ENCODE measurements around the gene FNDC11. TPM values are rescaled to one million over a fixed set of nuclear protein-coding genes. Genes with fewer than 3 reads are reported as not detected.

FNDC11 gene
- total and polyA plus RNA-seq, 2 donors (not counting 3 experiments of a cell fraction or from before 2014, with no cell fraction given) = 0.71 to 1.9 TPM

- Histone ChIP-seq H3K9me3 (replicated peaks; ENCODE audit: control insufficient read depth, insufficient read depth, low read length) (no peaks in the 10 kb centered on the region), H3K9me1 (replicated peaks; ENCODE audit: control insufficient read depth, extremely low read depth, insufficient read depth, low read length) (no peaks in the 10 kb centered on the region), H3K4me3 (replicated peaks in 1 of 3; ENCODE audit: insufficient read depth in 1 of 3, low read depth in 1 of 3, low read length in 3 of 3) (no peak overlapping the region), H3K4me2 (ENCODE audit: insufficient read depth, low read length) (no peak overlapping the region), H3K36me3 (ENCODE audit: control insufficient read depth in 2 of 2, extremely low read depth in 1 of 2, insufficient read depth in 2 of 2, low read length in 2 of 2) (no peaks in the 10 kb centered on the region), H3K9ac (replicated peaks; ENCODE audit: extremely low read depth, insufficient read depth, low read length) (no peak overlapping the region), H3K79me2 (ENCODE audit: control insufficient read depth, insufficient read depth, low read length) (no peaks in the 10 kb centered on the region), H3K27ac (ENCODE audit: insufficient read depth, low read depth, low read length) (no peak overlapping the region), H4K20me1 (replicated peaks; ENCODE audit: control insufficient read depth, extremely low read depth, insufficient read depth, low read length) (no peaks in the 10 kb centered on the region), H2AFZ (ENCODE audit: low read depth, low read length) (no peak overlapping the region), H3K4me1 (ENCODE audit: control insufficient read depth, extremely low read depth, insufficient read depth, low read length) (no peaks in the 10 kb centered on the region), H3K27me3 (ENCODE audit: control insufficient read depth in 2 of 2, insufficient read depth in 2 of 2, low read length in 2 of 2) (no peaks in the 10 kb centered on the region)
- CTCF ChIA-PET = no interaction called here
- POLR2A ChIA-PET = no interaction called here
- BruUV-seq (replicated peaks) = no TSS peak
- DNase-seq (ENCODE audit: low read depth, low spot score) (no peak), FAIRE-seq (no peak)
- dilution Hi-C loops (cut with MboI; ENCODE audit: extremely low pct_ligation_motif_present, low sequenced_read_pairs) (no loop called here), intact Hi-C loops (cut with micrococcal nuclease) (no loop called here)
- no peak for TF ChIP-seq JUN (IDR thresholded peaks at IDR 0.05; ENCODE audit: borderline replicate concordance, insufficient read depth, insufficient read length, low read depth)
- TF ChIP-seq MYC (IDR thresholded peaks at IDR 0.05; ENCODE audit: low read depth, low read length) = no peak
- no peak for TF ChIP-seq CTCF (IDR thresholded peaks at IDR 0.05; ENCODE audit: extremely low read depth in 1 of 2, insufficient read depth in 1 of 2, low read depth in 1 of 2, low read length in 2 of 2)
- TF ChIP-seq FOS (IDR thresholded peaks at IDR 0.05; ENCODE audit: borderline replicate concordance, insufficient read depth, low read length) = no peak
- TF ChIP-seq, protein P1, sequence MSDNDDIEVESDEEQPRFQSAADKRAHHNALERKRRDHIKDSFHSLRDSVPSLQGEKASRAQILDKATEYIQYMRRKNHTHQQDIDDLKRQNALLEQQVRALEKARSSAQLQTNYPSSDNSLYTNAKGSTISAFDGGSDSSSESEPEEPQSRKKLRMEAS (IDR thresholded peaks at IDR 0.05; ENCODE audit: insufficient read depth, insufficient read length) = no peak
- TF ChIP-seq EZH2 (IDR thresholded peaks at IDR 0.05; ENCODE audit: borderline replicate concordance, low read depth, low read length, severe bottlenecking) = no peak
- no peak for TF ChIP-seq POLR2A (IDR thresholded peaks at IDR 0.05; ENCODE audit: low read depth, low read length)
- no peak for TF ChIP-seq POLR2AphosphoS5 (IDR thresholded peaks at IDR 0.05; ENCODE audit: insufficient read depth, low read depth, low read length)
- TF ChIP-seq GATA2 (IDR thresholded peaks at IDR 0.05; ENCODE audit: insufficient read depth, insufficient read length, low read depth, low read length) = no peak
Observed at GRCh38 chr20:63549019-63549418, 4.9 kb upstream of the FNDC11 start.

Measured in endothelial cell of umbilical vein (primary cell).